A549 (cell line): ENCODE measurements around the gene MRTFB. TPM values are rescaled to one million over a fixed set of nuclear protein-coding genes. Genes with fewer than 3 reads are reported as not detected.

ENCODE experiments used
- CBX8 ChIP-seq: fragments of 200-600 bp; sonication (generic); IDR thresholded peaks from 2 replicates; pipeline ENCODE4 v1.6.1; 2016
- CEBPB ChIP-seq, 2 experiments: fragments of >200 bp in 1 of 2; sonication (Bioruptor Twin) in 1 of 2; formaldehyde crosslinking in 1 of 2; IDR thresholded peaks; 2 replicates each; pipeline ENCODE4 v1.6.1; 2012 to 2016
- CHD4 ChIP-seq: fragments of 200-600 bp; sonication (generic); IDR thresholded peaks from 2 replicates; pipeline ENCODE4 v1.6.1; 2016; ENCODE audit warnings: antibody characterized with exemption, mild to moderate bottlenecking, borderline replicate concordance
- EHF ChIP-seq: fragments of 250-450 bp; sonication (Bioruptor Pico); IDR thresholded peaks from 2 replicates; pipeline ENCODE4 v1.5.0; 2020; ENCODE audit warnings: mild to moderate bottlenecking
- ESRRA ChIP-seq: fragments of 150-350 bp; IDR thresholded peaks from 2 replicates; pipeline ENCODE4 v1.6.1; 2014; ENCODE audit warnings: mild to moderate bottlenecking, low read length, borderline replicate concordance
- FOSB ChIP-seq: fragments of 250-450 bp; sonication (Bioruptor Pico); IDR thresholded peaks from 2 replicates; pipeline ENCODE4 v1.5.0; 2020; ENCODE audit warnings: mild to moderate bottlenecking, moderate library complexity
- FOXS1 ChIP-seq: fragments of 250-450 bp; sonication (Bioruptor Pico); IDR thresholded peaks from 2 replicates; pipeline ENCODE4 v1.5.0; 2020; ENCODE audit warnings: mild to moderate bottlenecking, moderate library complexity
- HOXA7 ChIP-seq: fragments of 250-450 bp; sonication (Bioruptor Pico); IDR thresholded peaks from 2 replicates; pipeline ENCODE4 v1.5.0; 2020; ENCODE audit warnings: mild to moderate bottlenecking, moderate library complexity
- JUN ChIP-seq, 2 experiments: fragments of >200 bp; sonication (Bioruptor Twin); formaldehyde crosslinking; IDR thresholded peaks; 2 replicates in 1 of 2; 3 replicates in 1 of 2; pipeline ENCODE4 v1.6.1; 2016 to 2017
- JUNB ChIP-seq: fragments of >200 bp; sonication (Bioruptor Twin); formaldehyde crosslinking; IDR thresholded peaks from 2 replicates; pipeline ENCODE4 v1.6.1; 2016
- KDM5A ChIP-seq: fragments of 200-600 bp; sonication (generic); IDR thresholded peaks from 2 replicates; pipeline ENCODE4 v1.6.1; 2016; ENCODE audit warnings: antibody characterized with exemption, mild to moderate bottlenecking
- NFE2L2 ChIP-seq: fragments of 150-350 bp; conservative IDR thresholded peaks from 2 replicates; pipeline ENCODE4 v1.6.1; 2014; ENCODE audit warnings: low read length
- NR3C1 ChIP-seq: fragments of >200 bp; sonication (Bioruptor Twin); formaldehyde crosslinking; IDR thresholded peaks from 3 replicates; pipeline ENCODE4 v1.6.1; 2017
- POLR2A ChIP-seq: IDR thresholded peaks from 2 replicates; pipeline ENCODE4 v1.6.1; 2012; ENCODE audit warnings: mild to moderate bottlenecking, low read length
- RAD21 ChIP-seq, 2 experiments: fragments of >200 bp in 1 of 2; sonication (Bioruptor Twin) in 1 of 2; formaldehyde crosslinking in 1 of 2; IDR thresholded peaks in 1 of 2; conservative IDR thresholded peaks in 1 of 2; 2 replicates in 1 of 2; 3 replicates in 1 of 2; pipeline ENCODE4 v1.6.1; 2012 to 2018; ENCODE audit warnings: inconsistent platforms in 1 of 2
- RARB ChIP-seq: fragments of 250-450 bp; sonication (Bioruptor Pico); IDR thresholded peaks from 2 replicates; pipeline ENCODE4 v1.8.0; 2021; ENCODE audit warnings: mild to moderate bottlenecking, moderate library complexity
- ZSCAN20 ChIP-seq: fragments of 250-450 bp; sonication (Bioruptor Pico); IDR thresholded peaks from 2 replicates; pipeline ENCODE4 v1.8.0; 2022; ENCODE audit warnings: mild to moderate bottlenecking, moderate library complexity
- polyA plus RNA-seq, 4 experiments: library from polyadenylated mRNA; depleted of rRNA in 3 of 4; stranded (reverse); fragments of >200 nt; fragmentation: RNase III in 1 of 4; extraction: RNeasy Plus Mini Kit Qiagen cat#74134 plus additional on column Dnase treatment in 1 of 4; gene quantifications; 2 replicates in 3 of 4; 3 replicates in 1 of 4; pipeline ENCODE4 v1.2.3, GENCODE V29; 2011 to 2017
- TF ChIP-seq, protein P1 (sequence below): fragments of 250-450 bp; sonication (Bioruptor Pico); IDR thresholded peaks from 2 replicates; pipeline ENCODE4 v1.5.0; 2020; ENCODE audit warnings: low read depth, mild to moderate bottlenecking, moderate library complexity
- TF ChIP-seq, protein P2 (sequence below): fragments of 450-650 bp; IDR thresholded peaks from 2 replicates; pipeline ENCODE4 v1.6.1; 2014; ENCODE audit warnings: antibody characterized with exemption
- TF ChIP-seq, protein P3 (sequence below): IDR thresholded peaks from 2 replicates; pipeline ENCODE4 v1.6.1; 2012
- TF ChIP-seq, protein P4 (sequence below): fragments of >200 bp; sonication (Bioruptor Twin); formaldehyde crosslinking; IDR thresholded peaks from 3 replicates; pipeline ENCODE4 v1.6.1; 2016
- TF ChIP-seq, protein P5 (sequence below): fragments of 200-600 bp; sonication (generic); IDR thresholded peaks from 2 replicates; pipeline ENCODE4 v1.6.1; 2016; ENCODE audit warnings: antibody characterized with exemption, mild to moderate bottlenecking, moderate library complexity
- TF ChIP-seq, protein P6 (sequence below): fragments of >200 bp; sonication (Bioruptor Twin); formaldehyde crosslinking; IDR thresholded peaks from 3 replicates; pipeline ENCODE4 v1.5.1; 2016

MRTFB gene
- polyA plus RNA-seq, 2 of the 4 experiments (the other 2 are of a cell fraction), result 13.7 to 24.2 TPM

DNA sequence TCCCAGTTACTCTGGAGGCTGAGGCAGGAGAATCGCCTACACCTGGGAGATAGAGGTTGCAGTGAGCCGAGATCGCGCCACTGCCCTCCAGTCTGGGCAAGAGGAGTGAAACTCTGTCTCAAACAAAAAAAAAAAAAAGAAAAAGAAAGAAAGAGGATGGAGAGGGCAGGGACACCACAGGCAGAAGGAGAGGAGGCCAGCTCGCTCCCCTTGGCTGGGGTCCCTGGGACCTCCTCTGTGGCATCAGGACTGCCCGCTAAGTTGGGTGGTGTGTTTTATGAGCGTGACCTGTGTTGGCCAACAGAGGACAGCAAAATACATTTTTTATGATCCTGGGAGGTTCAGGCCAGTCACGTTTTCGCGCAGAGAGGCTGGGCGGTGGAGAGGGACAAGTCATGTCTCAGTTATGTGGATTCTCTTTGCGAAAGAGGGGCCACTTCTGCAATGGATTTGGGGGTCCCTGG is 229.6 kb downstream of the MRTFB start (continued):
- TF ChIP-seq EHF, result no peak
- TF ChIP-seq, protein P1, sequence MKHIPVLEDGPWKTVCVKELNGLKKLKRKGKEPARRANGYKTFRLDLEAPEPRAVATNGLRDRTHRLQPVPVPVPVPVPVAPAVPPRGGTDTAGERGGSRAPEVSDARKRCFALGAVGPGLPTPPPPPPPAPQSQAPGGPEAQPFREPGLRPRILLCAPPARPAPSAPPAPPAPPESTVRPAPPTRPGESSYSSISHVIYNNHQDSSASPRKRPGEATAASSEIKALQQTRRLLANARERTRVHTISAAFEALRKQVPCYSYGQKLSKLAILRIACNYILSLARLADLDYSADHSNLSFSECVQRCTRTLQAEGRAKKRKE (CRISPR knock-in tag), result no peak
- TF ChIP-seq, protein P2, sequence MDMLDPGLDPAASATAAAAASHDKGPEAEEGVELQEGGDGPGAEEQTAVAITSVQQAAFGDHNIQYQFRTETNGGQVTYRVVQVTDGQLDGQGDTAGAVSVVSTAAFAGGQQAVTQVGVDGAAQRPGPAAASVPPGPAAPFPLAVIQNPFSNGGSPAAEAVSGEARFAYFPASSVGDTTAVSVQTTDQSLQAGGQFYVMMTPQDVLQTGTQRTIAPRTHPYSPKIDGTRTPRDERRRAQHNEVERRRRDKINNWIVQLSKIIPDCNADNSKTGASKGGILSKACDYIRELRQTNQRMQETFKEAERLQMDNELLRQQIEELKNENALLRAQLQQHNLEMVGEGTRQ, result no peak
- TF ChIP-seq, protein P3, sequence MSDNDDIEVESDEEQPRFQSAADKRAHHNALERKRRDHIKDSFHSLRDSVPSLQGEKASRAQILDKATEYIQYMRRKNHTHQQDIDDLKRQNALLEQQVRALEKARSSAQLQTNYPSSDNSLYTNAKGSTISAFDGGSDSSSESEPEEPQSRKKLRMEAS, result peak; percentile 83
- no peak for TF ChIP-seq HOXA7 (CRISPR knock-in tag)
- TF ChIP-seq NFE2L2, result no peak
- TF ChIP-seq RARB (CRISPR knock-in tag), result no peak
- peak; percentile 91 to 95 for TF ChIP-seq RAD21 (conservative IDR thresholded peaks at IDR 0.05 in 1 of 2, IDR thresholded peaks at IDR 0.05 in 1 of 2)
- TF ChIP-seq POLR2A, result no peak
- no peak for TF ChIP-seq JUN (IDR thresholded peaks at IDR 0.05)
- TF ChIP-seq NR3C1, result no peak
- TF ChIP-seq, protein P4, sequence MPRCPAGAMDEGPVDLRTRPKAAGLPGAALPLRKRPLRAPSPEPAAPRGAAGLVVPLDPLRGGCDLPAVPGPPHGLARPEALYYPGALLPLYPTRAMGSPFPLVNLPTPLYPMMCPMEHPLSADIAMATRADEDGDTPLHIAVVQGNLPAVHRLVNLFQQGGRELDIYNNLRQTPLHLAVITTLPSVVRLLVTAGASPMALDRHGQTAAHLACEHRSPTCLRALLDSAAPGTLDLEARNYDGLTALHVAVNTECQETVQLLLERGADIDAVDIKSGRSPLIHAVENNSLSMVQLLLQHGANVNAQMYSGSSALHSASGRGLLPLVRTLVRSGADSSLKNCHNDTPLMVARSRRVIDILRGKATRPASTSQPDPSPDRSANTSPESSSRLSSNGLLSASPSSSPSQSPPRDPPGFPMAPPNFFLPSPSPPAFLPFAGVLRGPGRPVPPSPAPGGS, result no peak
- no peak for TF ChIP-seq ZSCAN20 (CRISPR knock-in tag)
- TF ChIP-seq, protein P5, sequence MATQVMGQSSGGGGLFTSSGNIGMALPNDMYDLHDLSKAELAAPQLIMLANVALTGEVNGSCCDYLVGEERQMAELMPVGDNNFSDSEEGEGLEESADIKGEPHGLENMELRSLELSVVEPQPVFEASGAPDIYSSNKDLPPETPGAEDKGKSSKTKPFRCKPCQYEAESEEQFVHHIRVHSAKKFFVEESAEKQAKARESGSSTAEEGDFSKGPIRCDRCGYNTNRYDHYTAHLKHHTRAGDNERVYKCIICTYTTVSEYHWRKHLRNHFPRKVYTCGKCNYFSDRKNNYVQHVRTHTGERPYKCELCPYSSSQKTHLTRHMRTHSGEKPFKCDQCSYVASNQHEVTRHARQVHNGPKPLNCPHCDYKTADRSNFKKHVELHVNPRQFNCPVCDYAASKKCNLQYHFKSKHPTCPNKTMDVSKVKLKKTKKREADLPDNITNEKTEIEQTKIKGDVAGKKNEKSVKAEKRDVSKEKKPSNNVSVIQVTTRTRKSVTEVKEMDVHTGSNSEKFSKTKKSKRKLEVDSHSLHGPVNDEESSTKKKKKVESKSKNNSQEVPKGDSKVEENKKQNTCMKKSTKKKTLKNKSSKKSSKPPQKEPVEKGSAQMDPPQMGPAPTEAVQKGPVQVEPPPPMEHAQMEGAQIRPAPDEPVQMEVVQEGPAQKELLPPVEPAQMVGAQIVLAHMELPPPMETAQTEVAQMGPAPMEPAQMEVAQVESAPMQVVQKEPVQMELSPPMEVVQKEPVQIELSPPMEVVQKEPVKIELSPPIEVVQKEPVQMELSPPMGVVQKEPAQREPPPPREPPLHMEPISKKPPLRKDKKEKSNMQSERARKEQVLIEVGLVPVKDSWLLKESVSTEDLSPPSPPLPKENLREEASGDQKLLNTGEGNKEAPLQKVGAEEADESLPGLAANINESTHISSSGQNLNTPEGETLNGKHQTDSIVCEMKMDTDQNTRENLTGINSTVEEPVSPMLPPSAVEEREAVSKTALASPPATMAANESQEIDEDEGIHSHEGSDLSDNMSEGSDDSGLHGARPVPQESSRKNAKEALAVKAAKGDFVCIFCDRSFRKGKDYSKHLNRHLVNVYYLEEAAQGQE, result no peak
- TF ChIP-seq CBX8, result no peak
- TF ChIP-seq FOSB (CRISPR knock-in tag), result no peak
- no peak for TF ChIP-seq JUNB
- TF ChIP-seq CHD4, result no peak
- TF ChIP-seq FOXS1 (CRISPR knock-in tag), result no peak
- no peak for TF ChIP-seq KDM5A
- TF ChIP-seq, protein P6, sequence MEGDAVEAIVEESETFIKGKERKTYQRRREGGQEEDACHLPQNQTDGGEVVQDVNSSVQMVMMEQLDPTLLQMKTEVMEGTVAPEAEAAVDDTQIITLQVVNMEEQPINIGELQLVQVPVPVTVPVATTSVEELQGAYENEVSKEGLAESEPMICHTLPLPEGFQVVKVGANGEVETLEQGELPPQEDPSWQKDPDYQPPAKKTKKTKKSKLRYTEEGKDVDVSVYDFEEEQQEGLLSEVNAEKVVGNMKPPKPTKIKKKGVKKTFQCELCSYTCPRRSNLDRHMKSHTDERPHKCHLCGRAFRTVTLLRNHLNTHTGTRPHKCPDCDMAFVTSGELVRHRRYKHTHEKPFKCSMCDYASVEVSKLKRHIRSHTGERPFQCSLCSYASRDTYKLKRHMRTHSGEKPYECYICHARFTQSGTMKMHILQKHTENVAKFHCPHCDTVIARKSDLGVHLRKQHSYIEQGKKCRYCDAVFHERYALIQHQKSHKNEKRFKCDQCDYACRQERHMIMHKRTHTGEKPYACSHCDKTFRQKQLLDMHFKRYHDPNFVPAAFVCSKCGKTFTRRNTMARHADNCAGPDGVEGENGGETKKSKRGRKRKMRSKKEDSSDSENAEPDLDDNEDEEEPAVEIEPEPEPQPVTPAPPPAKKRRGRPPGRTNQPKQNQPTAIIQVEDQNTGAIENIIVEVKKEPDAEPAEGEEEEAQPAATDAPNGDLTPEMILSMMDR, result peak; percentile 75
- TF ChIP-seq CEBPB (IDR thresholded peaks at IDR 0.05), result peak in 1 of 2 experiments; percentile 64; a peak in 1 of 4 replicates
- no peak for TF ChIP-seq ESRRA
